Loucy (cell line): ENCODE data around the gene IL16.

ENCODE experiments used
- CTCF ChIP-seq: fragments of 200-600 bp; sonication (generic); conservative IDR thresholded peaks from 2 replicates; pipeline ENCODE4 v1.5.1; 2014; ENCODE audit warnings: mild to moderate bottlenecking, antibody characterized with exemption, low read length
- EZH2phosphoT487 ChIP-seq: fragments of 200-600 bp; IDR thresholded peaks from 2 replicates; pipeline ENCODE4 v1.6.1; 2018; ENCODE audit warnings: antibody characterized with exemption, mild to moderate bottlenecking, moderate library complexity, borderline replicate concordance

DNA sequence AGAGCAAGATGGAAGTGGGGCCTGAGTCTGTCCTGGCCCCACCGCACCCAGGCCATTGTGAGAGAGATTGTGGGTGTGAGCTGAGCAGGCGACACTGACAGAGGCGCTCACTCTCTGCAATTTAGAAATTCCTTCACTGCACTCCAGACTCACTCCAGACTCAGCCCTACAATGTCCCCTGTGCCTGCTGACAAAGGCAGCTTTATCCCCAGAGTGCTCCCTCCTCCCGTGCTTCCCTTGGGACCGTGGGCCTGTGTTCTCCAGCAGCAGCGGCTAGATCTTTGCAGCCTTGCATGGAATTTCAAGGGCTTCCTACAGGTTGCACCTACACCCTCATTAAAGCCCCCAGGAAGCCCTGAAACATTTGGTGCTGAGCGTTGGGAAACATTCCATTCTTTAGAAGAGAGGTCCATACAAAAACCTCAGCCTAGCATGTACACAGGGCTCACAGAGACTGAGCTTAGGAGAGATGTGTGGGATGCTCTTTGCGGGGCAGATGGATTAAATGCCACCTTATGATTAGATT is 1.3 kb upstream of the IL16 start:
- TF ChIP-seq CTCF (no peak), EZH2phosphoT487 (no peak)
